Memory B cell (primary cell): Measurements from ENCODE around the gene RAP1GAP2.

Source experiments
- ATAC-seq: fragments of 150-1000 bp; cut with Tn5 transposase; 2 replicates; pipeline ENCODE4 v1.10.0; 2021; ENCODE audit warnings: low read depth, mild to moderate bottlenecking, moderate library complexity
- DNase-seq, 2 donors: peaks; one replicate each; pipeline ENCODE4 v3.0.0; 2022; ENCODE audit warnings: low spot score in 2 of 2
- H3K27ac Mint-ChIP-seq: one replicate; pipeline ENCODE4 v1.8.0; 2022; ENCODE audit warnings: mild to moderate bottlenecking, moderate library complexity, mixed read lengths
- H3K27me3 Mint-ChIP-seq: one replicate; pipeline ENCODE4 v1.8.0; 2022; ENCODE audit warnings: mixed read lengths
- H3K36me3 Mint-ChIP-seq: one replicate; pipeline ENCODE4 v1.8.0; 2022; ENCODE audit warnings: mild to moderate bottlenecking, mixed read lengths
- H3K4me1 Mint-ChIP-seq: one replicate; pipeline ENCODE4 v1.8.0; 2022; ENCODE audit warnings: mixed read lengths
- H3K4me3 Mint-ChIP-seq: one replicate; pipeline ENCODE4 v1.8.0; 2022; ENCODE audit warnings: mild to moderate bottlenecking, moderate library complexity, mixed read lengths
- H3K9me3 Mint-ChIP-seq: one replicate; pipeline ENCODE4 v1.8.0; 2022; ENCODE audit warnings: mixed read lengths

Gene RAP1GAP2

GRCh38 chr17:2844416-2844815, 48.2 kb downstream of the RAP1GAP2 start:
- peaks cover 12% of the 10 kb centered on the region for H3K4me1 Mint-ChIP-seq
- no peak overlapping the region for H3K27ac Mint-ChIP-seq
- ATAC-seq: no peak
- H3K36me3 Mint-ChIP-seq: peaks cover 9% of the 10 kb centered on the region
- H3K4me3 Mint-ChIP-seq: no peak overlapping the region
- H3K27me3 Mint-ChIP-seq: peaks cover 7% of the 10 kb centered on the region
- H3K9me3 Mint-ChIP-seq: no peaks in the 10 kb centered on the region
- DNase-seq: no peak

- Mint-ChIP-seq H3K4me3 (no peak overlapping the region), H3K36me3 (peaks cover 10% of the 10 kb centered on the region), H3K4me1 (peaks cover 17% of the 10 kb centered on the region), H3K27ac (no peak overlapping the region), H3K9me3 (no peaks in the 10 kb centered on the region), H3K27me3 (peaks cover 6% of the 10 kb centered on the region)
- no peak for ATAC-seq
- no peak for DNase-seq
Measured at GRCh38 chr17:2847381-2848333, 51.4 kb downstream of the RAP1GAP2 start.

DNA sequence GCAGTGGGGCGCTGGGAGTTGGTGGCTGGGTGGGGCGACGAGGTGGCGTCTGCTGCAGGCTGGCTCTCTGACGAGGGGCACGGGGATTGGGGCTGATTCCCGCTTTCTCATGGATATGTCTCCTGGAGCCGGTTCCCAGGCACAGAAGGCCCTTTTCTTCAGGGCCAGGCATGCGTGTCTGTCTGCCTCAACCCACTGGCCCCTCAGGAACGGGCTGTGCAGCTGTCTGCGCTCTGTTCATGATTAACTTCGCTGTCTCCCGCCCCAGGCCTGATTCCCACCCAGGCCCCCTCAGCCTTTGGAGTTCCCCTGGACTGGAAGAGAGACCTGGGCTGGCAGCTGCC, 53.1 kb downstream of the RAP1GAP2 start:
- Mint-ChIP-seq H3K36me3 (peaks cover 9% of the 10 kb centered on the region), H3K27me3 (peaks cover 3% of the 10 kb centered on the region), H3K4me1 (peaks cover 21% of the 10 kb centered on the region), H3K9me3 (no peaks in the 10 kb centered on the region), H3K4me3 (no peak overlapping the region), H3K27ac (no peak overlapping the region)
- ATAC-seq (no peak), DNase-seq (no peak)

- H3K4me3 Mint-ChIP-seq: no peak overlapping the region
- H3K27ac Mint-ChIP-seq: no peak overlapping the region
- ATAC-seq: no peak
- peaks cover 14% of the 10 kb centered on the region for H3K27me3 Mint-ChIP-seq
- no peaks in the 10 kb centered on the region for H3K9me3 Mint-ChIP-seq
- no peak for DNase-seq
- H3K36me3 Mint-ChIP-seq: peaks cover 6% of the 10 kb centered on the region
- H3K4me1 Mint-ChIP-seq: peaks cover 31% of the 10 kb centered on the region
Measured at GRCh38 chr17:2850991-2851390, 54.8 kb downstream of the RAP1GAP2 start.

DNA sequence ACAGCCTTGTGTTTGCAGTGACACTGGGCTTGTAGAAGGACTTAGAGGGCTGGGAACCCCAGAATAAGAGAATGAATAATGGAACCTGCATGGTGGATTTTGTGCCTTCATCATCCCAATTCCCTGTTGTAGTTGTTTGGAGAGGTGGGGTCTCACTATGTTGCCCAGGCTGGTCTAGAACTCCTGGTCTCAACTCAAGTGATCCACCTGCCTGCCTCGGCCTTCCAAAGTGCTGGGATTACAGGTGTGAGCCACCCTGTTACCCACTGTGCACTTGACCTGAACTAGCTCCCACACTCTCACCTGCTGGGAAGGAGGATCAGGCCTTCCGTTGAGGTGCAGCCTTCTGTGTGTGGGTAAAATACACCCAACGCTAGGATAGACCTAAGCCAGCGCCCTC, 55.4 kb downstream of the RAP1GAP2 start:
- Mint-ChIP-seq H3K4me3 (no peak overlapping the region), H3K9me3 (no peaks in the 10 kb centered on the region), H3K27ac (no peak overlapping the region), H3K36me3 (peaks cover 6% of the 10 kb centered on the region), H3K27me3 (peaks cover 18% of the 10 kb centered on the region), H3K4me1 (peaks cover 31% of the 10 kb centered on the region)
- DNase-seq: no peak
- no peak for ATAC-seq

- H3K4me1 Mint-ChIP-seq: peaks cover 32% of the 10 kb centered on the region
- peaks cover 20% of the 10 kb centered on the region for H3K27me3 Mint-ChIP-seq
- H3K36me3 Mint-ChIP-seq: peaks cover 6% of the 10 kb centered on the region
- H3K27ac Mint-ChIP-seq: no peak overlapping the region
- peak overlapping the region; percentile 52 for H3K4me3 Mint-ChIP-seq
- no peaks in the 10 kb centered on the region for H3K9me3 Mint-ChIP-seq
- DNase-seq (no peak), ATAC-seq (no peak)
Measured at GRCh38 chr17:2852221-2852620, 56.0 kb downstream of the RAP1GAP2 start.

DNA sequence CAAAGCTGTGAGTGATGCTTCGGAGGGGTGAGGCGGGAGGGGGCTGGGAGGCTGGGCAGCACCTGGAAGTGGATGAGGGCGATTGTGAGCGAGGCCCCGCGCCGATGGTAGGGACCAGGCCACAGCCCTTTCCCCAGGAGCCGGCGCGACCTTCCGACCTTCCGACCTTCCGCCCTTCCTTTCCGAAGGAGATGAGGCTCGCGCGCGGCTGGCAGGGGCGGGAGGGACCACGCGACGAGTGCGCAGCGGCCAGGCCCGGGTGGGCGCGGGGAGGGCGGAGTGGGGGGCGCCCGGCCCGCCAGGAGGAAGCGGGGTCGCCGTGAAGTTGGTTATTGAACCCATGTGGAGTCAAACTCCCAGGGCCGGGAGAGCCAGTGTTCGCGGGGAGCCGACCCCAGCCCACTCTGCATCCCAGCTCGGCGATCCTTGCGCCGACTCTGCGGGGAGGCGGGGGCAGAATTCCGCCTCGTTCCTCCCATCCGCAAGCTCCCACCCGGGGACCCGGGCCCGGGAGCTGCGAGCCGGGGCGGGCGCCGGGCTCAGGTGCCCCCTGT, 56.6 kb downstream of the RAP1GAP2 start:
- peak overlapping the region; percentile 78 for H3K4me3 Mint-ChIP-seq
- H3K9me3 Mint-ChIP-seq: no peaks in the 10 kb centered on the region
- peaks cover 20% of the 10 kb centered on the region for H3K27me3 Mint-ChIP-seq
- no peak for ATAC-seq
- H3K27ac Mint-ChIP-seq: no peak overlapping the region
- peaks cover 28% of the 10 kb centered on the region for H3K4me1 Mint-ChIP-seq
- DNase-seq: no peak
- H3K36me3 Mint-ChIP-seq: peaks cover 6% of the 10 kb centered on the region

DNA sequence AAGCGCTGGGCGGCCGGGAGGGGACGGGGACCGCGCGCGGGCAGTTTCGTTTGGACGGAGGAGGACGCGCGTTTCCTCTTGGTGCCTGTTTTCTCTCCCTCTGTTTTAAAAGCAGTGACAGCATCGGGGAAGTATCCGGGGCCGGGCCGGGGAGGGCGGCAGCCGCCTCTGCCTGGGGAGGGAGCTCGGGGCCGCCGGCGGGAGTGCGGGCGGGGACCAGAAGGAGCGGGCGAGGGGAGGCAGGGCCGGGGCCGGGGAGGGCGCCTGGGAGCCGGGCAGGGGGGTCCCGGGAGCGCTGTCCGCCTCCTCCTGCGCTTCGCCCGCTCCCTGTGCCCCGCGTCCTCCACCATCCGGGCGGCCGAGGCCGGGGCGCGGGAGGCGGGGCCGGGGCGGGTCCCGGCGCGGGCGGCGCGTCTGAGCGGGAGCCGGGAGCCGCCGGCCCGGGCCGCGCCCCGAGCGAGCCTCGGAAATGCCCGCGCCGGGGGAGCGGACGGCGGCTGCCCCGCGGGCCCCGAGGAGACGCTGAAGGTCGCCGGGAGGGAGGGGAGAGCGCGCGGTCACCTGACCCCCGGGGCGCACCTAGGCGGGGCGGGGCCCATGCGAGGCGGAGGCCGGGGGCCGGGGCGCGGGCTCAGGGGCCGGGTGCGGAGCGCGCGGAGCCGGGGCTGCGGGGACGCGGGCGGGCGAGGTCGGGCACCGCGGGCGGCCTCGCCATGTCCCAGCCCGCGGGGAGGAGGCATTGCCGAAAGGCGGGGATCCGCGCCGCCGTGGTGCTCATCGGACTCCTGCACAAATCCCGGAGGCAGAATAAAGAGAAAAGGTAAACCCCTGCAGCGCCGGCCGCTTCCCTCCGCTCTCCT, 57.3 kb downstream of the RAP1GAP2 start:
- peaks cover 20% of the 10 kb centered on the region for H3K27me3 Mint-ChIP-seq
- no peak overlapping the region for H3K27ac Mint-ChIP-seq
- H3K36me3 Mint-ChIP-seq: peaks cover 6% of the 10 kb centered on the region
- H3K9me3 Mint-ChIP-seq: no peaks in the 10 kb centered on the region
- DNase-seq: peak; percentile 21 to 37
- H3K4me3 Mint-ChIP-seq: peak overlapping the region; percentile 79
- ATAC-seq: peak; percentile 21
- H3K4me1 Mint-ChIP-seq: peaks cover 24% of the 10 kb centered on the region

GRCh38 chr17:2854143-2855055, 58.2 kb downstream of the RAP1GAP2 start:
- no peak overlapping the region for H3K27ac Mint-ChIP-seq
- H3K27me3 Mint-ChIP-seq: peaks cover 17% of the 10 kb centered on the region
- ATAC-seq (peak; percentile 43), DNase-seq (peak in 1 of 2 donors; percentile 25)
- peaks cover 3% of the 10 kb centered on the region for H3K36me3 Mint-ChIP-seq
- peaks cover 20% of the 10 kb centered on the region for H3K4me1 Mint-ChIP-seq
- no peaks in the 10 kb centered on the region for H3K9me3 Mint-ChIP-seq
- H3K4me3 Mint-ChIP-seq: peak overlapping the region; percentile 79

- Mint-ChIP-seq H3K9me3 (no peaks in the 10 kb centered on the region), H3K4me3 (peak overlapping the region; percentile 79), H3K36me3 (peaks cover 3% of the 10 kb centered on the region), H3K27me3 (peaks cover 17% of the 10 kb centered on the region), H3K4me1 (peaks cover 20% of the 10 kb centered on the region), H3K27ac (no peak overlapping the region)
- no peak for ATAC-seq
- DNase-seq: no peak
Measured at GRCh38 chr17:2855063-2855600, 58.9 kb downstream of the RAP1GAP2 start.

DNA sequence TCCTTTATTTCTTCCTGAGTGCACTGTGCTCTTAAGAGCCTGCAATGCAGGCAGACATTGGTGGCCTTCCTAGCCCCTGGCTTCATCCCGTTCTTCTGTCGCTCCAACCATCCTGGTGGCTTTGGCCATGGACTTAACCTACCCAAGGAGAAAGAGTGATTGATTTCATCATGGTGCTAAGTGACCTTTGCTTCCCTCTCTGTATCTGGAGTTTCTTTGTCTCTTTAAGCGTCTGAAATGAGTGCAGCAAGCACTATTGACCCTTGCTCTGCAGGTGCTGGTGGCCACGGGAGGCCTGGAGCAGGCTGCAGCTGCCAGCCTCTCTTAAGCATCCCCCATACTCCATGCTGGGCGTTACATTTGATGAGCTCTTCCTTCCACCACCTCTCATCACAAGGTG, 60.5 kb downstream of the RAP1GAP2 start:
- H3K4me3 Mint-ChIP-seq: no peak overlapping the region
- DNase-seq (no peak), ATAC-seq (no peak)
- H3K36me3 Mint-ChIP-seq: peaks cover 7% of the 10 kb centered on the region
- peaks cover 18% of the 10 kb centered on the region for H3K4me1 Mint-ChIP-seq
- no peak overlapping the region for H3K27ac Mint-ChIP-seq
- H3K9me3 Mint-ChIP-seq: no peaks in the 10 kb centered on the region
- peaks cover 17% of the 10 kb centered on the region for H3K27me3 Mint-ChIP-seq

GRCh38 chr17:2860045-2860444, 63.8 kb downstream of the RAP1GAP2 start:
- no peaks in the 10 kb centered on the region for H3K9me3 Mint-ChIP-seq
- ATAC-seq (no peak), DNase-seq (no peak)
- no peak overlapping the region for H3K27ac Mint-ChIP-seq
- peaks cover 9% of the 10 kb centered on the region for H3K36me3 Mint-ChIP-seq
- H3K4me3 Mint-ChIP-seq: no peak overlapping the region
- peaks cover 4% of the 10 kb centered on the region for H3K4me1 Mint-ChIP-seq
- peaks cover 11% of the 10 kb centered on the region for H3K27me3 Mint-ChIP-seq

DNA sequence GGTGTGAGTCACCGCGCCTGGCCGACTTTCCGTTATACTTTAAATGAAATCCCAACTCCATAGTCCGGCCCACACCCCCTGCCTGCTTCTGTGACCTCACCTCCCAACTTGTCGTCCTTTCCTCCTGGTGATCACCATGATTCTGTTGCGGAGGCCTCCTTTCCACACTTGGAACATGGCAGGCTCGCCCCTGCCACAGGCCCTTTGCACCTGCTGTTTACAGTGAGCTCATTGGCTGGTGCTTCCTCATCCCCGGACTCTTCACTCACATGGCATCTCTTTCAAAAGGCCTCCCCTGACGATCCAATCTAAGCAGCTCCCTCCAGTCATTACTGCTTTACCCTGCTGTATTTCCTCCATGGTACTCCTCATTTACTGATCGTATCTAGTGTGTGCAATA, 64.6 kb downstream of the RAP1GAP2 start:
- Mint-ChIP-seq H3K27me3 (peaks cover 7% of the 10 kb centered on the region), H3K27ac (no peak overlapping the region), H3K9me3 (no peaks in the 10 kb centered on the region), H3K4me1 (peaks cover 2% of the 10 kb centered on the region), H3K36me3 (peaks cover 11% of the 10 kb centered on the region), H3K4me3 (no peak overlapping the region)
- DNase-seq: no peak
- no peak for ATAC-seq
